Astrocyte (in vitro differentiated cells and primary cell): ENCODE measurements around the gene MICAL2. TPM values are rescaled to one million over a fixed set of nuclear protein-coding genes. Genes with fewer than 3 reads are reported as not detected.

ENCODE experiments used
- DNase-seq: peaks from one replicate; pipeline ENCODE4 v3.0.0-alpha.2; 2010; ENCODE audit warnings: low read depth
- FAIRE-seq: peaks from 2 replicates; lab custom pipeline; 2011; peaks lifted over from hg19 to GRCh38; lab: Jason Lieb, UNC
- H2AFZ ChIP-seq: 2 replicates; pipeline ENCODE4 v1.6.0; 2012; ENCODE audit warnings: low read depth, low read length, inconsistent platforms
- H3K27ac ChIP-seq: 2 replicates; pipeline ENCODE4 v1.5.1; 2011; ENCODE audit warnings: low read depth, low read length, inconsistent platforms
- H3K27me3 ChIP-seq: 2 replicates; pipeline ENCODE4 v1.6.0; 2011; ENCODE audit warnings: low read length, inconsistent platforms; ENCODE audit not compliant: insufficient read depth
- H3K36me3 ChIP-seq: 2 replicates; pipeline ENCODE4 v1.5.1; 2011; ENCODE audit warnings: low read length, inconsistent platforms; ENCODE audit not compliant: insufficient read depth
- H3K4me1 ChIP-seq: 2 replicates; pipeline ENCODE4 v1.5.1; 2011; ENCODE audit warnings: low read length, inconsistent platforms; ENCODE audit not compliant: insufficient read depth
- H3K4me2 ChIP-seq: 2 replicates; pipeline ENCODE4 v1.6.0; 2012; ENCODE audit warnings: low read length, inconsistent platforms
- H3K4me3 ChIP-seq: 2 replicates; pipeline ENCODE4 v1.5.1; 2011; ENCODE audit warnings: low read depth, mild to moderate bottlenecking, low read length, inconsistent platforms; ENCODE audit not compliant: insufficient read depth
- H3K79me2 ChIP-seq: 2 replicates; pipeline ENCODE4 v1.6.0; 2012; ENCODE audit warnings: mild to moderate bottlenecking, low read length, inconsistent platforms; ENCODE audit not compliant: insufficient read depth
- H3K9ac ChIP-seq: 2 replicates; pipeline ENCODE4 v1.6.0; 2012; ENCODE audit warnings: mild to moderate bottlenecking, low read length, inconsistent platforms
- H3K9me3 ChIP-seq: 2 replicates; pipeline ENCODE4 v1.5.1; 2012; ENCODE audit warnings: low read depth, mild to moderate bottlenecking, low read length, inconsistent platforms; ENCODE audit not compliant: insufficient read depth
- H4K20me1 ChIP-seq: 2 replicates; pipeline ENCODE4 v1.6.0; 2012; ENCODE audit warnings: low read length, inconsistent platforms; ENCODE audit not compliant: insufficient read depth
- H3K27ac Mint-ChIP-seq: one replicate; pipeline ENCODE4 v1.8.0; 2021; ENCODE audit warnings: mild to moderate bottlenecking, mixed read lengths; ENCODE audit not compliant: unreplicated experiment
- H3K27me3 Mint-ChIP-seq: one replicate; pipeline ENCODE4 v1.8.0; 2021; ENCODE audit warnings: low read depth, mixed read lengths; ENCODE audit not compliant: unreplicated experiment
- H3K36me3 Mint-ChIP-seq: one replicate; pipeline ENCODE4 v1.8.0; 2021; ENCODE audit warnings: low read depth, mixed read lengths; ENCODE audit not compliant: unreplicated experiment
- H3K4me1 Mint-ChIP-seq: one replicate; pipeline ENCODE4 v1.8.0; 2021; ENCODE audit warnings: low read depth, mixed read lengths; ENCODE audit not compliant: unreplicated experiment
- H3K4me3 Mint-ChIP-seq: one replicate; pipeline ENCODE4 v1.8.0; 2021; ENCODE audit warnings: mild to moderate bottlenecking, moderate library complexity, mixed read lengths; ENCODE audit not compliant: unreplicated experiment
- H3K9me3 Mint-ChIP-seq: one replicate; pipeline ENCODE4 v1.8.0; 2021; ENCODE audit warnings: mild to moderate bottlenecking, mixed read lengths; ENCODE audit not compliant: unreplicated experiment
- EZH2 ChIP-seq: IDR thresholded peaks from 2 replicates; pipeline ENCODE4 v1.6.1; 2012; ENCODE audit warnings: mild to moderate bottlenecking, low read length, inconsistent platforms; ENCODE audit not compliant: insufficient read depth
- total RNA-seq: library from RNA; stranded (reverse); gene quantifications from 2 replicates; pipeline ENCODE4 v1.2.1, GENCODE V29; 2021
- TF ChIP-seq, protein P1 (sequence below): IDR thresholded peaks from 2 replicates; pipeline ENCODE4 v1.5.1; 2011; ENCODE audit warnings: low read depth, mild to moderate bottlenecking, inconsistent platforms, low read length, moderate library complexity; ENCODE audit not compliant: insufficient read depth

The MICAL2 gene
- total RNA-seq, 1 donor from 2014 or later, result 357 TPM

DNA sequence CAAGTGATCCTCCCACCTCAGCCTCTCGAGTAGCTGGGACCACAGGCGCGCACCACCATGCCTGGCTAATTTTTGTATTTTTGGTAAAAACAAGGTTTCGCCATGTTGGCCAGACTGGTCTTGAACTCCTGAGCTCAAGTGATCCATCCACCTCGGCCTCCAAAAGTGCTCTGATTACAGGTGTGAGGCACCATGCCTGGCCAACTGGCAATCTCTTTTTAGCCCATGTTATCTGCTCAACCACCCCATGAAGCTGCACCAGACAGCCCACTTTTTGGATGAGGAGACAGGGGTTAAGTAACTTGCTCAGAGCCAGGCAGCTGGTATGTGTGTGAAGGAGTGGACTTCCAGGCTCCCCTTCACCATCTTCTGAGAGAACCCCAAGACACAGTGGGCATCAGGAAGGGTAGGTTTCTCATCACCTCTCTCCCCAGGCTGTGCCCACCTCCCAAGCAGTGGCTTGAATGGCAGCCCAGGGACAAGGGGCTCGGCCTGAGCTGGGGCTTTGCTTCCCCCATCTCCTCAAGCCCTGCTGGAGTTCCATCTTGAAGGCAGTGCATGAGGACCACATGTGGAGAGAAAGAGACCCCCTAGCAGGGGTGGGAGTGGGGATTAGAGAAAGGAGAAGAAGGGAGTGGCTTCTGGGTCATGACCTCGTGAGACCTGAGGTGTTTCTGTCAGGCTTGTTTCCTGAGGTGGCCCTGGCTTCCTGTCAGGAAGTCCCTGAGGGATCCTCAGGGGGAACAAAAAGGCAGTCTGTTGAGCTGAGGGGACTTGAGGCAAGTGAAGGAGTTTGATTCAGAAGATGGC lies 179.5 kb downstream of the MICAL2 start:
- Histone ChIP-seq H3K27ac (no peak overlapping the region), H3K4me3 (no peak overlapping the region), H3K79me2 (no peaks in the 10 kb centered on the region), H2AFZ (no peak overlapping the region), H3K9me3 (no peaks in the 10 kb centered on the region), H3K9ac (no peak overlapping the region), H3K36me3 (peaks cover 14% of the 10 kb centered on the region), H3K4me2 (no peak overlapping the region), H4K20me1 (no peaks in the 10 kb centered on the region), H3K4me1 (peaks cover 41% of the 10 kb centered on the region), H3K27me3 (no peaks in the 10 kb centered on the region)
- no peak overlapping the region for H3K4me3 Mint-ChIP-seq
- peaks cover 3% of the 10 kb centered on the region for H3K9me3 Mint-ChIP-seq
- H3K4me1 Mint-ChIP-seq, result peaks cover 42% of the 10 kb centered on the region
- no peak for TF ChIP-seq EZH2
- TF ChIP-seq, protein P1, sequence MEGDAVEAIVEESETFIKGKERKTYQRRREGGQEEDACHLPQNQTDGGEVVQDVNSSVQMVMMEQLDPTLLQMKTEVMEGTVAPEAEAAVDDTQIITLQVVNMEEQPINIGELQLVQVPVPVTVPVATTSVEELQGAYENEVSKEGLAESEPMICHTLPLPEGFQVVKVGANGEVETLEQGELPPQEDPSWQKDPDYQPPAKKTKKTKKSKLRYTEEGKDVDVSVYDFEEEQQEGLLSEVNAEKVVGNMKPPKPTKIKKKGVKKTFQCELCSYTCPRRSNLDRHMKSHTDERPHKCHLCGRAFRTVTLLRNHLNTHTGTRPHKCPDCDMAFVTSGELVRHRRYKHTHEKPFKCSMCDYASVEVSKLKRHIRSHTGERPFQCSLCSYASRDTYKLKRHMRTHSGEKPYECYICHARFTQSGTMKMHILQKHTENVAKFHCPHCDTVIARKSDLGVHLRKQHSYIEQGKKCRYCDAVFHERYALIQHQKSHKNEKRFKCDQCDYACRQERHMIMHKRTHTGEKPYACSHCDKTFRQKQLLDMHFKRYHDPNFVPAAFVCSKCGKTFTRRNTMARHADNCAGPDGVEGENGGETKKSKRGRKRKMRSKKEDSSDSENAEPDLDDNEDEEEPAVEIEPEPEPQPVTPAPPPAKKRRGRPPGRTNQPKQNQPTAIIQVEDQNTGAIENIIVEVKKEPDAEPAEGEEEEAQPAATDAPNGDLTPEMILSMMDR, result no peak
- H3K27ac Mint-ChIP-seq, result peak overlapping the region; percentile 50
- FAIRE-seq (no peak), DNase-seq (no peak)
- no peaks in the 10 kb centered on the region for H3K27me3 Mint-ChIP-seq
- H3K36me3 Mint-ChIP-seq, result peaks cover 30% of the 10 kb centered on the region

DNA sequence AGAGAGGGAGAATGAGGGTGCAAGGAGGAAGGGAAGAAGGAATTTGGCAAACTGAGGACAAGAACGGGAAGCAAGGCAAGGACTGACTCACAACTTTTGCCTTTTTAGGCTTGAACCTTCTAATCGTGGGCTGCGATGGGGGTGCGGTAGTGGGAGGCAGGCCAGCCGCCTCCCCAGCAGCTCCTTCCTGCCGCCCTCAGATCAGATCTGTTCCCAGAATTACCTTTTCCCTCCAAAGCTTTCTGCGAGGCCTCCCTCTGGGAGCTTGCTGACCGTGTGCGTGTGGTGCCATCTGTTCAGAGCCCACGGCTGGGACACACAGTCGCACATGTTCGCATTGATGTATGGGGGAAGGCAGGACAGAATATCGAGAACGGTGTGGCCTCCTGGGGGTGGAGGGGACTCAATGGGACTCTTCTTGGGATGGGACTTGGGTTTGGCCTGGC lies 180.1 kb downstream of the MICAL2 start:
- Mint-ChIP-seq H3K27me3 (no peaks in the 10 kb centered on the region), H3K36me3 (peaks cover 30% of the 10 kb centered on the region), H3K27ac (peak overlapping the region; percentile 50), H3K4me1 (peaks cover 36% of the 10 kb centered on the region), H3K4me3 (no peak overlapping the region), H3K9me3 (peaks cover 3% of the 10 kb centered on the region)
- DNase-seq, result peak; percentile 48
- Histone ChIP-seq H3K4me3 (no peak overlapping the region), H4K20me1 (no peaks in the 10 kb centered on the region), H3K36me3 (peaks cover 14% of the 10 kb centered on the region), H3K27ac (no peak overlapping the region), H3K79me2 (no peaks in the 10 kb centered on the region), H3K4me2 (no peak overlapping the region), H3K9me3 (no peaks in the 10 kb centered on the region), H3K27me3 (no peaks in the 10 kb centered on the region), H3K9ac (no peak overlapping the region), H2AFZ (no peak overlapping the region), H3K4me1 (peaks cover 34% of the 10 kb centered on the region)
- no peak for FAIRE-seq
- no peak for TF ChIP-seq EZH2
- TF ChIP-seq, protein P1, result no peak

DNA sequence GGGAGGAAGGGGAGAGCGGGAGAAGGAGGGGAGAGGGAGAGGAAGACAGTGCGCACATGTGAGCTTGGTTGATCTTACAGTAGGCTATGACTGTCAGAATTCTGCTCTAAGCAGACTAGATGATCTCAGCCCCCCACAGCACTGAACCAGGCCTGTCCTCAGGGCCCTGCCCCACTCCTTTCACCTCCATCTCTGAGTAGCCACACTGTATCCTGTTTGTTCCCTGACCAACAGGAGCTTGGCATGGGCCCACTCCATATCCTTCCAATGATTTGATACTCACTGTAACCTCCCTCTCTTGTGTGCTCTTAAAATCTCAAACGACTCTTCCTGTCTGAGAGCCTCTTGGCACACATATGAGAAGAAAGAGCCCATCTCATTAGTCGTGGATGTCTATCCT lies 180.9 kb downstream of the MICAL2 start:
- Histone ChIP-seq H3K4me2 (no peak overlapping the region), H3K36me3 (peaks cover 17% of the 10 kb centered on the region), H3K4me1 (peaks cover 26% of the 10 kb centered on the region), H3K9me3 (no peaks in the 10 kb centered on the region), H2AFZ (no peak overlapping the region), H4K20me1 (no peaks in the 10 kb centered on the region), H3K27me3 (no peaks in the 10 kb centered on the region), H3K9ac (no peak overlapping the region), H3K27ac (no peak overlapping the region), H3K4me3 (no peak overlapping the region), H3K79me2 (no peaks in the 10 kb centered on the region)
- FAIRE-seq (no peak), DNase-seq (no peak)
- no peak overlapping the region for H3K27ac Mint-ChIP-seq
- no peak for TF ChIP-seq EZH2
- TF ChIP-seq, protein P1, result no peak
- peaks cover 30% of the 10 kb centered on the region for H3K36me3 Mint-ChIP-seq
- H3K27me3 Mint-ChIP-seq, result no peaks in the 10 kb centered on the region
- peaks cover 28% of the 10 kb centered on the region for H3K4me1 Mint-ChIP-seq
- peaks cover 3% of the 10 kb centered on the region for H3K9me3 Mint-ChIP-seq
- no peak overlapping the region for H3K4me3 Mint-ChIP-seq
